ENCODE measurements around the gene HOXD1.
A peak's percentile ranks its signal among the peaks of the same experiment; 100 is the strongest.

HOXD1 gene

GRCh38 chr2:176154576-176155252, 33.8 kb upstream of the HOXD1 start:
- DNase-seq: no peak

- DNase-seq: no peak
These were observed 33.0 kb upstream of the HOXD1 start for GRCh38 chr2:176155356-176156044.

DNA sequence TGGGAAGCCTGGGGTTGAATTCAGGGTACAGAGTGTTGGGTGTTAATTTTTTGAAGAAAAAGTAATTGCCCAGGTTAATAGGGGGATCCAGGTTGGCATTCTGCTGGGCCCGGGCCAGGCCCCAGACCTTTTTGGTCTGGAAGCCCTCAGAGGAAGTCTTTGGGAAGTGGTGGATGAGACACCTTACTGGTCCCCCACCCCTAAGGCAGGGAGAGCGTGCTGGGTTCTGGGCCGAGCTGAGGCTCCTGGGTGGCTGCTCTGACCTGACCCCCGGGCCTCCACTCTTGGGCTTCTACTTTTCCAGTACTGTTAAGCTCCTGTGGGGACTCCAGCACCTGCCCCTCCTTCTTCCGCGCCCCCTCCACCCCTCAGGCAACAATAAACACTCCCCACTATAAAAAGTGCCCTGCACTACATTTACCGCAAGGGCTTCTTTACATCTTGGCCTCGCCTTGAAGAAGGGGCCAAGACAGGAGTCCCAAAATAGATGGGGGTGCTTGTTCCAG, 32.1 kb upstream of the HOXD1 start:
- no peak for DNase-seq

DNA sequence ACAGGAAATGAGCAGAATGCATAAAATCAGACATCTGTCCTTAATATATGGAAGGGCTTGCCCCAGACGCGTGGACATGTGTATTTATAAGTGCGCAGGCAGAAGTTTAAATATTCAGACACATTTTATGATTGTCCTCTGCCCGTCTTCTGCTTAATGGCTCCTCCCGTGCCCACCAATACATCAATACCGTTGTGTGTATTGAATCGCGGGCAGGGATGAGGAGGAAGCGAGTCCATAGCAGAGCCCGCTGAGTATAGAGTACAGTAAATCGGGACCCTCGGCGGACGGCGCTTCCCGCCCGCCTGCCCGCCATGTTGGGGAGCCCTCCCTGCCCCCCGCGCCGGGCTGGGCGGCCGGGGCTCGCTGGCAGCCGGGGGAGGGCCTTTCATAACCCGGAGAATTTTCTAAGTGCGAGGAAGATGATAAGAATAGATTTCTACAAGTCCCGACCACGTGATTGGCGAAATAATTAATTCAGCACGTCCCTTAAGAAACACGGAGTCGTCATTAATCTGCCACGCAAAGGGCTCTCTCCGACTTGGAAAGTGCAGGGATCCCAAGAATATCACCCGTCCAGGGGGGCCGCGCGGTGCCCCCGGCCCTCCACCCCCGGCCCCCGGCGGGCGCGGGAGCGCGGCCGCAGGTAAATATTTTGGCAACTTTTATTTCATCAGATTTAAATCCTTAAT, 31.5 kb upstream of the HOXD1 start, which contains the start of gene HOXD3:
Gene HOXD3 (plus strand): TSS at position 501 of the 692 bp plus-strand sequence. CDS start 11,808 bp downstream, outside the sequence.
- DNase-seq: no peak

DNA sequence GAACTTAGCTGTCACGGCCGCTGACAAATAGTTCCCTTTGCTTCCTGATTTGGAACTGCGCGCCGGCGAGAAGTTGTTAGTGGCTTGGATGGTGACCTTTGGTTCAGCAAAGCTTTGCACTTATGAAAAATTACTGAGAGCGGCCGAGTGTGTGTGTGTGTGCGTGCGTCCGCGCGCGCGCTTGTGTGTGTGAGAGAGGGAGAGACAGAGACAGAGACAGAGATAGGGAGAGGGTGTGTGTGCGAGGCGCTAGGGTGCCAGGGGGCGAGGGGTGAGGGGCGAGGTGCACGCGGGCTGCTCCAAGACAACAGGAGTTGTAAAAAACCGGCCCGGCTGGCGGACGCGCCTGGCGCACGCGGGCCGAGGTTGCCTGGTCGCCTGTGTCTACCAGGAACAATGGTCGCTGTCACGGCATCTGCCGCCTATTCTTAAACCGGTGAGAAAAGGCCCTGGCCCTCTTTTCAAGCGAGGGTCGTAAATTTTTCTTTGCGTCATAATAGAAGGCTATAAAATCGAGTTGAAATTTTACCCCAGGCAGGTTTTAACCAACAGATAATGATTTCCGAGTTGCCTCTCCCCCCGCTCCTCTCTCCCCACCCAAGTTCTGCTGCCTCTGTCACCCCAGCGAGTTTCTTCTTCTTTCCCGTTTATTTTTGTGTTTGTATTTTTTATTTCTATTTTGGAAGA, 30.8 kb upstream of the HOXD1 start:
- DNase-seq: peak; percentile 63

DNA sequence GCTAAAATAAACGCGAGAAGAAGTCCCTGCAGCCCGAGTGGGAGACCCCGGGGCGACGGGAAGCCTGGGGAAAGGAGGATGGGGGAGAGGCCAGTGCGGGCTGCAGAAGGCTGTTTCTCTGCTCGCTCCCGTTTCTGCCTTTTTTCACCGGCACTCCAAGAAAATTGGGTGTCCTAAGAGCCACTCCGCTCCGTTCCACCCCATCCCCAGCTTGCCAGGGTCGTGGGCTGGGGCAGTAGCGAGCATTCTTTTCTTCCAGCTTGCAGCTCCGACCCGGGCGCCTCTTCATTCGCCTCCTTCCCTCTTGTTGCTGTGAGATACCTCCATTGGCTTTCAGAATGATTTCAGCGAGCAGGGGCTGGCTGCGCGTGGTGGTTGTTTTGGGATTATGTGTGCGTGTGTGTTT, 30.3 kb upstream of the HOXD1 start:
- no peak for DNase-seq

GRCh38 chr2:176158855-176159662, 29.4 kb upstream of the HOXD1 start:
- DNase-seq: no peak

- no peak for DNase-seq
These were observed 28.7 kb upstream of the HOXD1 start for GRCh38 chr2:176159663-176160250.

DNA sequence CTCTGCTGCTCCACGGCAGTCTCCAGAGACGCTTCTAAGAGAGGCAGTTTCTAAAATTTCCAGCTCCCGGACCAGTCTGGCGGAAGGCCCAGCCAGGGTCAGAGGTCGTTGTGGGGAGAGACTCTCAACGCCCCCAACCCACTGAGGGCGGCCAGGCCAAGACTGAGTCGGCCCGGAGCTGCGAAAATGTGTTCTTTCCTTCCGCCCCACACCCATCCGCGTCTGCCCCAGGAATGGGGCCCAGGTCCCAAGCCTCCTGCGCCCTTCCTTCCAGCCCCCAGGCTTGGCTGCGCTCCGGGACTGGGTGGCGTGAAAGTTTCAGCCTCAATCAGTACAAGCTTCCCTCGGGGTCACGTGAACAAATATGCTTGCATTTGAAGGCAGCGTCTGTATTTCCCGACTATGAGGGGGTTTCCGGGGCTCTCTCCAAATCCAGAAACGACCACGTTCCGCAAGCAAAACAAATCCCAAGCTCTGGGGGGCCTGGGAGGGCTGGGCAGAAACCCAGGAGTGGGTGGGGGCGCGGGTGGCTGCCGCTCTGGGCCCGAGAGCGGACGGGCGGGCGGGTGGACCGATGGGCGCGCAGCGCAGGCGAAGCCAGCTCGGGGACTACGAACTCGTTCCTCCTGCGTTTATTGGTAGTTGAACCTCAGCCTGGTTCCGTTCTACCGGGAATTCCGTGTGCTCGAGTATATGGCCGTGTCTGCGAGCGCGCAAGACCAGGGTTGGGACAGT, 28.1 kb upstream of the HOXD1 start:
- no peak for DNase-seq

DNA sequence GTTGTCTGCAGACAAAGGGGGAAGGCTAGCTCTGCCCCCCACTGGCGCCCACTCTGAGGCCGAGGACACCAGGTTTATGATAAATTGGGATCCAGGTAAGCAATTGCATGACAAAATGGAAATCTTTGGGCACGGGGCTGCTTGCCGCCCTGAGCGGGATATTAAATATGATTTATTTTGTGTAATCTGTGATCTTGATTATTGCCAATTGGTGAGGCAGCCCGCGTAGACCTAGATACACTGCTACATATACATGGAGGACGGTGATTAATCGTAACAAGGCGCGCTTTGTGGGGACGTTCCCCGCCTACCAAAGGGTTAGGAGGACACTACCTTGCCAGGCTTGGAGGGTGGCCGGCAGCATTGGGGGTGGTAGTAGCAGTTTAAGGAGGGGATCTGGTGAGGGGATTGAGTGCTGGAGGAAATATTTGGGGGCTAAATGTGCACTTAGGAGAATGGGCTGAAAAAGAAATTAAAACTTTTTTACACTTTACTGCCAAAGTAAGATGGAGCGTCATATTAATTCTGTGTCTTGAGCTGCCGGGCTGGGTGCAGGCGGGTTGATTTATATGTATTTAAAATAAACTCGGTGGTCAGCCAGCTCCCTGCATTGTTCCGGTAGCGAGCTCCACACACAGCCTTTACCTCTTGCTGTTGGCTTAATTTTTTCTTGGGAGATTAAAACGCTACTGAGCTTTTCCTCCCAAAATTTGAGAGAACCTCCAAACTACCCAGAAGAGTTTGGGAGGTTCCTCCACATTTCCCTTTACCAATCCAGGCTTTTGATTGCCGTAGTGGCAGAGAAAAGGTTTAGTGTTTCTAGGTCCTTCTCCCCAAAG, 27.3 kb upstream of the HOXD1 start:
- DNase-seq: no peak

GRCh38 chr2:176161825-176162626, 26.4 kb upstream of the HOXD1 start:
- DNase-seq: no peak

- no peak for DNase-seq
These were observed 25.4 kb upstream of the HOXD1 start for GRCh38 chr2:176162911-176163671.

DNA sequence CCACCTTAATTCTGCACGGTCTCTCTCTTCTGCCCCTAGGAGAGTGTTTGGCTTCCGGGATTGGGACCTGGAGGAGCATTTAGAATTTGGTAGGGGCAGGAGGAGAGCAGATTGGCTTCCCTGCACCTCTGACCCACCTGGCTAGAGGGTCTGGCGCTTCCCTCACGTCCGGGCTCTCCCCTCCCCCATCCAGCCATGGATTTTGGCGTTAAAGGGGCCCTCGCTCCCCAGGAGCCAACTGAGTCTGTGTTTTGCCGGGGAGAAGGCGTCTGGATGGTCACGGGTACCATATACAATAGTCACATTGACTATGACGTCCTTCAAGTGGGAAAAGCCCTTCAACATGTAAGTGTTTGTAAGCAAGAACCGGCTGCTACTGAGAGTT, 24.8 kb upstream of the HOXD1 start:
- DNase-seq: no peak

GRCh38 chr2:176164201-176164600, 24.3 kb upstream of the HOXD1 start:
- DNase-seq: no peak

GRCh38 chr2:176164611-176165369, 23.7 kb upstream of the HOXD1 start:
- no peak for DNase-seq

GRCh38 chr2:176165370-176166050, 23.0 kb upstream of the HOXD1 start:
- DNase-seq: no peak

DNA sequence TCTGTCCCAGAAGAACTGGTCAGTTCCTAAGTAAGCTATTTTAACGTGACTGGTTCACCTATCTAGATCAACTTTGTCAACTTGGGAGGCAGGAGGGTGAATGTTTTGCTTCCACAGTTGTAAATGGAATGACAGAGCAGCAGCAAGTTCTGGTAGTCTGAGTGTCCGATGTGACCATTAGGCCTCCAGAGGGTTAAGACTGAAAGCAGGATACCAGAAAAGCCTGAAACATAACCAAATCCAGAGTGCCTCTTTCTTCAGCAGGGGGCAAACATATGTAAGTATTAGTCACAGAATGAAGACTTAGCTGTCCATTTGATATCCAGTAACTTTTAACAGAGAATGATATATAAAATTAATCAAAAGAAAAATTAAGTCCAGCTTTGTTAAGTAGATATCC, 22.2 kb upstream of the HOXD1 start:
- no peak for DNase-seq
